Astrocyte of the cerebellum (primary cell): ENCODE measurements around the gene PDE4B.

Source experiments
- DNase-seq: peaks from one replicate; pipeline ENCODE4 v3.0.0-alpha.2; 2011; ENCODE audit warnings: low read depth
- H3K4me3 ChIP-seq: 2 replicates; pipeline ENCODE4 v1.5.1; 2011; ENCODE audit warnings: mild to moderate bottlenecking, low read depth, low read length, moderate library complexity
- CTCF ChIP-seq: IDR thresholded peaks from 2 replicates; pipeline ENCODE4 v1.5.1; 2012; ENCODE audit warnings: low read length, low read depth, moderate library complexity, mild to moderate bottlenecking; ENCODE audit errors: missing control alignments
- in situ Hi-C: cut with HindIII; loops from 2 replicates; pipeline ENCODE4 v1.10.0; 2017; ENCODE audit warnings: low sequenced_read_pairs

PDE4B gene

GRCh38 chr1:65759516-65759915 lies 33.2 kb upstream of the PDE4B start:
- in situ Hi-C loops: no loop called here
- DNase-seq: no peak
- no peak overlapping the region for H3K4me3 ChIP-seq
- no peak for TF ChIP-seq CTCF

GRCh38 chr1:65762081-65762862 lies 30.4 kb upstream of the PDE4B start:
- no peak for TF ChIP-seq CTCF
- in situ Hi-C loops: no loop called here
- no peak for DNase-seq
- no peak overlapping the region for H3K4me3 ChIP-seq

- in situ Hi-C loops: no loop called here
- H3K4me3 ChIP-seq: no peak overlapping the region
- TF ChIP-seq CTCF: no peak
- no peak for DNase-seq
Observed at GRCh38 chr1:65764052-65764451, 28.6 kb upstream of the PDE4B start.

GRCh38 chr1:65765631-65766030 lies 27.1 kb upstream of the PDE4B start:
- in situ Hi-C loops: no loop called here
- no peak for TF ChIP-seq CTCF
- H3K4me3 ChIP-seq: no peak overlapping the region
- no peak for DNase-seq

GRCh38 chr1:65769636-65770035 lies 23.1 kb upstream of the PDE4B start:
- no peak for DNase-seq
- H3K4me3 ChIP-seq: no peak overlapping the region
- TF ChIP-seq CTCF: no peak
- in situ Hi-C loops: no loop called here

GRCh38 chr1:65772607-65773006 lies 20.1 kb upstream of the PDE4B start:
- in situ Hi-C loops: no loop called here
- no peak overlapping the region for H3K4me3 ChIP-seq
- DNase-seq: no peak
- TF ChIP-seq CTCF: no peak
